Hematopoietic multipotent progenitor cell (in vitro differentiated cells): ENCODE data around the gene TACR2. TPM values are rescaled to one million over a fixed set of nuclear protein-coding genes. Genes with fewer than 3 reads are reported as not detected.
"Not testable (repeated sequence)": the region's sequence is repeated elsewhere in the genome, so short reads cannot be mapped to it uniquely, and the experiment has no call there.

Experiments
- DNase-seq, 3 donors: peaks; one replicate each; pipeline ENCODE4 v3.0.0-alpha.2; 2011 to 2015; ENCODE audit warnings: low read depth in 2 of 3, low spot score in 2 of 3
- total RNA-seq: library from RNA; depleted of rRNA; stranded (reverse); fragments of >200 nt; gene quantifications from one replicate; pipeline ENCODE4 v1.2.3, GENCODE V29; 2012

The TACR2 gene
- total RNA-seq, 1 donor: 0.27 TPM

DNA sequence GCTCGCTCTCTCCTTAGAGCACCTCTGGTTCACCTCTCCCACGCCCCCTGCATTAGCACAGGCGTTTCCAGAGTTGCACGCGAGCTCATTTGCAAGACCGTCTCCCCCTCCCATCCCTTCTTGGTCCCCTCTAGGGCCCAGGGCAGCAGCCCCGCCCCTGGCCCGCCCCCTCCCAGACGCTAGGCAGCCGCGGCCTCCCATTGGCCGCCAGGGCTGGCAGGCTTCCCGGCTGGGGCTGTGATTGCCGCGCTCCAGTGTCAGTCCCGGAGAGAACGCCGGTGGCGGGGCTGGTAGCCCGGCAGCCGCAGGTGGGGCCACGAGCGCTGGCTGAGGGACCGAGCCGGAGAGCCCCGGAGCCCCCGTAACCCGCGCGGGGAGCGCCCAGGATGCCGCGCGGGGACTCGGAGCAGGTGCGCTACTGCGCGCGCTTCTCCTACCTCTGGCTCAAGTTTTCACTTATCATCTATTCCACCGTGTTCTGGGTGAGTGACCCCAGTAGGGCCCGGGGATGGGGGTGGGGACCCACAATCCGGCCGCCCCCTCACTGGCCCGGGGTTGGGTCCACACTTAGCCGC lies 34.6 kb upstream of the TACR2 start, which contains the start of gene TSPAN15:
Gene TSPAN15 (plus strand): TSS at position 257 of the 575 bp plus-strand sequence. CDS start 130 bp downstream, at position 387.
- DNase-seq: peak; percentile 52 to 80 (median 77)

DNA sequence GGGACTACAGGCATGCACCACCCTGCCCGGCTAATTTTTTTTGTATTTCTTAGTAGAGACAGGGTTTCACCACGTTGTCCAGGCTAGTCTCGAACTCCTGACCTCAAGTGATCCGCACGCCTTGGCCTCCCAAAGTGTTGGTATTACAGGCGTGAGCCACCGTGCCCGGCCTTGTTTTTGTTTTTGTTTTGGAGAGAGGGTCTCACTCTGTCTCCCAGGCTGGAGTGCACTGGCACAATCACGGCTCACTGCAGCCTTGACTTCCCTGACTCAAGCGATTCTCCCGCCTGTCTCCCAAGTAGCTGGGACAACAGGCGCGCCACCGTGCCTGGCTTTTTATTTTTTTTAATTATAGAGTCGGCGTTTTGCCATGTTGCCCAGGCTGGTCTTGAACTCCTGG lies 33.7 kb upstream of the TACR2 start:
- DNase-seq: not testable (repeated sequence)

DNA sequence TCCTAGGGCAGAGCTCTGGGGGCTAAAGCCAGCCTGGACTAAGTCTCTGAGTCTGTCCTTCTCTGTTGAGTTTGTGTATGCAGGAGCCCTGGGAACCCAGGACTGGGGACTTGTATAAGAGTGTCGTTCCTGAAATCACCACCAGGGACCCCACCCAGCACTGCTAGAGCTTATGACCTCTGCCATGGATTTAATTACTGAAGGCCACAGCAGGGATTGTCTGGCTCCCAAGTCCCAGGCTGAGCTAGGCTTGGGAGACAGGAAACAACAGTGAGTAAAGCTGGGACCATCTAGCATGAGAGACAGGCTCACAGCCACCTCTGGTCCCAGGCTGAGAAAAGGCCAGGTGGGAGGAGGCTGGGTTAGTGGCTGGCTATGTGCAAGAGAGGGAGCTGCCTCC lies 33.1 kb upstream of the TACR2 start:
- peak in 2 of 3 donors; percentile 56 to 68 for DNase-seq

DNA sequence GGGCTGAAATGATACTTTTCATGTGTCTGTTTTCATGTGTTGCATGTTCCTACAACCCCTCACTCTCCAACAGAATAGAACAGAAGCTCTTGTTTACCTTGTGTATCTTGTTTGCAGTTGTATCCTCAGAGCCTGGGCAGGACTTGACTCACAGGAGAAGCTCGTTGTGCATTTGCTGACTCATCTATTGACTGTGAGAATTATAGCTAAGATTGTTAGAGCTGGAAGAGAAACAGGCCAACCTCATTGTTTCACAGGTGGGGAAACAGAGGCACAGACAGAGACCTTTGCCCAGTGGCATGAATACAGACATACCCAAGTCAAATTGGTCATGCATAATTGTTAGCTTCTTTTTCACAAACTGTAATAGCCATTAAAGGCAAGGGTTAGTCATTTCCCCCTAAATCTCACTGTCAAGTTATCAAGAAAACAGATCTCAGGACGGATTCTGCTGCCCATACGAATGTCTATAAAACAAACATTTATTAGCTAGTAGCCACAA lies 30.0 kb upstream of the TACR2 start:
- DNase-seq: no peak

DNA sequence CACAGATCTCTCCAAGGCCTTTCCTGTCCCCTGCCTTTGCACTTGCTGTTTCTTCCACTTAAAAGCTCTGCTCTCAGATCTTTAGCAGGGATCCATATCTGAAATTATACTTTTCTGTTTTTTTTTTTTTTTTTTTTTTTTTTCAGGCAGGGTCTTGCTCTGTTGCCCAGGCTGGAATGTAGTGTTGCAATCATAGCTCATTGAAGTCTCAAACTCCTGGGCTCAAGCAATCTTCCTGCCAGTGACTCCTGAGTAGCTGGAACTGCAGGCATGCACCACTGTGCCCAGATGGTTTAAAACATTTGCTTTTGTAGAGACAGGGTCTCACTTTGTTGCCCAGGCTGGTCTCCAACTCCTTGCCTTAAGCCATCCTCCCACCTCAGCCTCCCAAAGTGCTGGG lies 29.5 kb upstream of the TACR2 start:
- DNase-seq: no peak

DNA sequence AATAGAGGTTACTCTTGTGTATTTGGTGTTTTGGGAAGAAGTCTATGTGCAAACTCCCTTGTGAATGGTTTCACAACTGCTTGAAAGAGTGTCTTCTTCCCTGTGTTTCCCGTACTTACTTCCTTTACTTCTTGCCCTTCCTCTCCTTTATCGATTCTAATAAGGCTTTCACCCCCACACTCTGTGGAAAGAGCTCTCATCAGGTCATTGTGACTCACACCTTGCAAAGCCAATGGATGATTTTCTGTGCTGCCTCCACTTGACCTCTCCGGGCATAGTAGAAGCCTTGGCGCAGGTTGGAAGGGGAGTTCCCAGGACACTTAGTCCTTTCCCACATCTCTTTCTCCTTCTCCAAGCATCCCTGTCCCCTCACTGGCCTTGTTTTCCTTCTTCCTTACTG lies 28.3 kb upstream of the TACR2 start:
- no peak for DNase-seq

DNA sequence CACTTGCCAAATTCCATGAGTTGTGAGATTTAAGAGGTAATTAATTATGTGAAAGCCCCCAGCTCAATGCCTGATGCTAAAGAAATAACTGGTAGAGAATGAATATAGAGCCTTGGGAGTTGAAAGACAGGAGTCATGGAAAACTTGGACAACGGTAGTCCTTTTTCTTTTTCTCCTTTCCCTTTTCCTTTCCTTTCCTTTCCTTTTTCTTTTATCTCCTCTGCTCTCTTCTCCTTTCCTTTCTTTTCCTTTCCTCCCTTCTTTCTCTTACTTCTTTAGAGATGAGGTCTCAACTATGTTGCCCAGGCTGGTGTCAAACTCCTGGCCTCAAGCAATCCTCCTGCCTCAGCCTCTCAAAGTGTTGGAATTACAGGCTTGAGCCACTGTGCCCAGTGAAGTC lies 26.6 kb upstream of the TACR2 start:
- no peak for DNase-seq

DNA sequence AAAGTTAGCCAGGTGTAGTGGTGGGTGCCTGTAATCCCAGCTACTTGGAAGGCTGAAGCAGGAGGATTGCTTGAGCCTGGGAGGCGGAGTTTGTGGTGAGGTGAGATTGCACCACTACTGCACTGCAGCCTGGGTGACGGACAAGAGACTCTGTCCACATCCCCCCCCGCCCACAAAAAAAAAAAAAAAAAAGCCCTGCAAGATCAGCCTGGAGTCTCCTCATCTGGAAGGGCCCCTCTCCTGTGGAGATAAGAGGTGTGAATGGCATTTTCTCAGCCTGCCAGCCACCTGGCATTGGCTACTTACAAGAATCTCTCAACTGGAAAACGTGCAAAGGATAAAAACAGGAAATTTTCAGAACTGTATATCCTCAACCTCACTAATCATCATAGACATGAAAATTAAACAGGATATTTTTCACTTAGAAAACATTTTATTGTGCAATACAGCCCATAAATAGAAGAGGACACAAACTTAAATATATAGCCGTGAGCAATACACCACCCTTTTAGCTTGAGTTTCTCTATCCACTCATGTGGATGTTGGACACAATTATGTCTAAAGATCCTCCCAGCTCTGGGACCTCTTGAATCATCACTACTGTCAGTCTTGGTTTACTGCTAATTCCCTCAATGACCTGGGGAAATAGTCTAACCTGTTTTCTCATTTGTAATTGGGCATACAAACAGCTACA lies 23.2 kb upstream of the TACR2 start:
- DNase-seq: peak in 1 of 3 donors; percentile 24

DNA sequence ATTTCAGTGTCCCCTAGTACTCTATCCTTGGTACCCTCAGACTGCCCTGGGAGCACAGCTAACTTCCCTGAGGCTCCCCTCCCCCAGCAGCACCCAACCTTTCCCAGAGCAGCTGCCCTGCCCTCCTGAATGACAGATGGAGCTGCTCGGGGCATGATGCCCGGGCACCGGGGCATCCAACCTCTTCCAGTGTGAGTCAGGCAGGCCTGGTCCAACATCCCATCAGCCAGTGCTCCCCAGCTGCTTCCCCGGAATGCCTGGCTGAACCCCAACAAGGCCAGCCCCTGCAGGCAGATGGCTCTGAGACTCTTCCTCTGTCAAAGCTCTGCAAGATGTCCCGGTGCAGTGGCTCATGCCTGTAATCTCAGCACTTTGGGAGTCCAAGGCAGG lies 22.6 kb upstream of the TACR2 start:
- DNase-seq: no peak

DNA sequence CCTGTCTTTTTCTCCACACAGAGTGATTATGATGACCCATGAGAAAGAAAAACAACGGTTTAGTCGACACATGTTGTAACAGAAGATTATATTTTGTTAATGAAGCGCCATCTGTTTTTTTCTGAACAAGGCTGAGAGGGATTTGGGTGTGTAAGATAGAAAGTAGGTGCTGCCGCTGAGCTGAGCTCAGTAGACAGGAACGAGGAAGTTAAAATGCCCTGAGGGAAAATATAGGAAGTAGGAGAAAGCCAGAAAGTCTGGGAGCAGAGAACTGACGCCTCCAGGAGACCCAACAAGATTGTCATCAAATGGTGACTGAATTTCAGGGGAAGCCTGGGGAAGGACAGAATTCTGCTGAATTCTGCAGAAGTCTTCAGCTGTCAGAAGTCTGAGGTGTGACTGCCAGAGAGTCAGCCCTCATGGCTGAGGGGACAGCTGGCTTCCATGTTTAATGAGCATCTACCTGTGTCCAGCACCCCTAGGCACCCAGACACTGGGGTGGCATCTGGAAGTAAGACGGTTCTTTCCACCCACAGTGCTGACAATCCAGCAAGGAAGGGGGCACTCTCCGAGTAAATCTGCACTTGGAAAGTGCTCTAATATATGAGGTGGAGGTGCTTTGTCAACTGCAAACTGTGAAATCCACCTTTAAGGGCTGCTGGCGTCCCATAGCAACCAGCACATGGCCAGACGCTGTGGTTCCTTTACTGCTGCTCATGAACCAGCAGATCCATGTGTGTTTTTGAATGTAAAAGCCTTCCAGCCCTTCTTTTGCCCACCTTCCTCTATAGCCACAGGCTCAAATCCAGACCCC lies 22.0 kb upstream of the TACR2 start:
- no peak for DNase-seq

DNA sequence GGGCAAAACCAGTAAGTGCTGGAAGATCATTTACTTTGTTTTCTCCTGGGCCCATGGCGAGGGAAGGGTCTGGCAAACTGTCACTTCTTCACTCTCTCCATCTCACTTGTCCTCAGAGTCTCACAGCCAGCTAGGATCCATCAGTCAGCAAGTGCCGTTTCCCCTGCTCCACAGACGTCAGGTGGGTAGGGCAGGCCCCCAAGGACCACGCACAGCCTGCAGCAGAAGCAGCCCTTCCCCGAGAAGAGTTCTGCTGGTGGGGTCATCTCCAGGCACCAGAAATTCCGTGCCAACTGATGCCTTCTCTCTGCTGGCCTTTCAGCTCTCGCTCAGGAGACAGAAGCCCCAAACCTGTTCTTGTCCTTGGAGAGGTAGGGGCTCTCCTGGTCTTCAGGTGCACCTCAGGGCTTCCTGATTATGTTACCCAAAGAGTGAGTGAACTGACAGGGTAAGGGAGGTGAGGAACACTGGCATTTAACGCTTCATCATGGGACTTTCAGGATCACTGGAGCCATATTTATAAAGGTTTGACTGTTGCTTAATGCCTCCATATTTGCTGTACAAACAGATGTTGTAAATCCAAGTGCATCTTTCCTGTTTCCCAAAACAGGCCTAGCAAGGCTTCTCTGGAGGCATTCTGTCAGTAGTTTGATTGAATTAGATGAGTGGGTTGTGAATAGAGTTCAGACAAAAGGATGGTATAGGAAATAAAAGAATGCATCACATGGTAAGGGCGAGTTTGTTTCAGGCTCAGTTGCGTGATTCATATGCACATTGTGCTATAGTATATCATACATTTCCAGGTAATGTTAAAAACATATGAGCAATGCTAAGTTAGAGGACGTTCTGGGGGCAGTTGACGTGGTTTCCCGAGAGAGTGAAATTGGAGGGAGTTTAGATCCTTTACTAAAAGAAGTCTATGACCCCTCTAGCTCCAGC lies 20.9 kb upstream of the TACR2 start:
- no peak for DNase-seq

DNA sequence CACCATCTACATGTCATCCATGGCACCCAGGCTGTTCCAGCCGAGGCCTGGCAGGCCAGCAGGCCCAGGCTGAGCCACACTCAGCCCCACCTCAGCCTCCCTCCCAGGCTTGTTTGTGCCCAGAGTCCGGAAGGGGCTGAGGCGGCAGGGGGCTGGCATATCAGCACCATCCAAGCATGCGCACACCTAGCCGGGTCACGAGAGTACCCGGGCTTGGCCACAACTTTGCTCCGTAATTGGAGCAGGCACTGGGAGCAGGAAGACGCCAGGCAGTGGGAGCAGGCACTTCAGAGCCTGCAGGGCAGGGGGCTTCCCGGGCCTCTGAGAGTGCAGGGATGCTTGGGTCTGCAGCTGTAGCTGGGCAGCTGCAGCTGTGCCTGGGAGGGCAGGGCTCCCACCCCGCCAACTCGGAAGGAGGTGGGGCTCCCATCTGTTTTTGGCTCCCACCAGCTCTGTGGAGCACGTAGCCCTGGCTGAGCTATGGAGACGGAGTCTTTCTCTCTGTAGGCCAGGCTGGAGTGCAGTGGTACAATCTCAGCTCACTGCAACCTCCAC lies 19.3 kb upstream of the TACR2 start:
- DNase-seq: no peak

DNA sequence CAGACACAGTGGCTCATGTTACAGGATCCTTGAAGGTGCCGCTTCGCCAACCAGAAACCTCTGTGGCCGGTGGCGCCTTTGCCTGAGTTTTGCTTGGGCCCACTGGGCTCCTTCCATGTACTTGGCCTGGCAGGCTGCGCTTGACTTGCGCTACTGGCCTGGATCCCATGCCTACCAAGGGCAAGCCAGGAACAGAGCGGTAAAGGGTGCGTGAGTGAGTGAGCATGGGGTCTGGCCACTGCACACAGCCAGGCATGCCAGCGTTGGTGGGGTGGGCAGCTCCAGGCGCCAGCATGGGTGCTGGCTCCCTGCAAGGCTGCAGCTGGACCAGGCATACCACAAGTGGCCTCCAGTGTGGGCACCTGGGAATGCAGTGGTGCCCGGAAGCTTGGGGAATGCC lies 18.2 kb upstream of the TACR2 start:
- no peak for DNase-seq

DNA sequence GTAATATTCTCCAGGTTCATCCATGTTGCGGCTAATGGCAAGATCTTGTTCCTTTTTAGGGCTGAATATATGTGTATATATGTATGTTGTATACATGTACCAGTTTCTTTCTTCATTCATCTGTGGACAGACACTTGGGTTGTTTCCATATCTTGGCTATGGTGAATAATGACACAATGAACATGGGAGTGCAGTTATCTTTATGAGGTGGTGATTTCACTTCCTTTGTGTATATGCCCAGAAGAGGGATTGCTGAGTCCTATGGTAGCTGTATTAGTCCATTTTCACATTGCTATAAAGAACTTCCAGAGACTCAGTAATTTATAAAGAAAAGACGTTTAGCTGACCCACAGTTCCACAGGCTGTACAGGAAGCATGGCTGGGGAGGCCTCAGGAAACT lies 17.5 kb upstream of the TACR2 start:
- no peak for DNase-seq

DNA sequence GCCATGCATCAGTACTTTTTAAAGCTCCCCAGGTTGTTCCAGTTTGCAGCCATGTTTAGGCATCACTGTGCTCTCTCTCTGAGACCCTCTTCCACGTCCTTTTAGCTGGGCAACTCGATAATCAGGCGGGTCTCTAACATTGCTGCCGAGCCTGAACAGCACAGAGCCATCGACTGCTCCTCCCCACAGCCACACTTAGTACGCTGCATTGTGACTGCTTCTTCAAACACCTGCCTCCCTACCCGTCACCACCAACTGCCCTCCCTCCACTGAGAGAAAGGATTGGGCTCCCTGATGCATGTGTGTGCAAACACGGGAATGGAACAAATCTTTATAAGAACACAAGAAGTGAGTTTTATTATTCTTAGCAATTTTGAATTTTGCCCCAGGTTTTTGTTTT lies 11.4 kb upstream of the TACR2 start:
- no peak for DNase-seq

DNA sequence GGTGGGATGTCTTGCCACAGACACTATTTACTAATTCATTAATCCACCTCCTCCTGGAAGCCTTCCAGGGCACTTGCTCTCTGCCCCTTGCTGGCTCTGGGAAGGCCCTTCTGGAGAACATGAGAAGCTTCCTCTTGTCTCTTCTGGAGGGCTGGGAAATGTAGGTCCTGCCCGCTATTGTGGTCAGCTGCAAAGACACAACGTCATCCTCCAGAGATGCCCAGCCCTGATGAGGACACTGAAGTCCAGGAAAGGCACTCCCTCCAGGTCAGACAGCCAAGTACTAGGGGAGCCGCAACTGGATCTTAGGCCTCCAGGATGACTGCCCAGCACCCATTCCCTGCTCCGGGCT lies 9.6 kb upstream of the TACR2 start:
- DNase-seq: no peak

DNA sequence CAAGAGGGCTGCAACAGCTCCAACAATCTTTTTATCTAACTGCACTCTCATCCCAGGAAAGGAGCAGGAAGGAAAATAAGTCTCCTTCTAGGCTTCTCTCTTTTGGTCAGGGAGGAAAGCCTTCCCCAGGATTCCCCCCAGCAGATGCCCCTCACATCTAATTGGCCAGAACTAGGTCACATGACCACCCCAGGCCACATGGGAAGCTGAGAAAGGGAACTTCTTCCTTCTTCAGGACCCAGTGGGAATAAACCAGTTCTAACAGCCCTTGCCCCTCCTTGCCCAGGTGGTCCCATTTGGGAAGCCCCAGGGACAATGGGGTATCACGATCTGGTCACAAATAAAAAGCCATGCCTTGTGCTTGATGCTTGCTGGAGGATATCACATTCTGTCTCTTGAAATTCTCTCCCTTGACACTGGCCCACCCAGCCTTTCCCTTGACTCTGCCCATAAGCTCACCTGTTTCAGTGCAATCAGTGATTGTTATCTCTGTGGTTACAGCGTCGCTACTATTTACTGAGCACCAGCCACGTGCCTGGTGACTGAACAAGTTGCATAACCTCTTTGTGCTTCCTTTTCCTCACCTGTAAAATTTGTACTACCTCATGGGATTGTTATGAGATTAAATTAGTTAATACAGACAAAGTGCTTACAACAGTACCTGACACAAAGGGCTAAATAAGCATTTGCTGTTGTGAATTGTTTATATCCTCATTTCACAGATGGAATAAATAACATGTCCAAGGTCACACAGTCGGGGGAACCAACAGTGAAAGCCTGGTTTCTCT lies 9.0 kb upstream of the TACR2 start:
- DNase-seq: no peak

DNA sequence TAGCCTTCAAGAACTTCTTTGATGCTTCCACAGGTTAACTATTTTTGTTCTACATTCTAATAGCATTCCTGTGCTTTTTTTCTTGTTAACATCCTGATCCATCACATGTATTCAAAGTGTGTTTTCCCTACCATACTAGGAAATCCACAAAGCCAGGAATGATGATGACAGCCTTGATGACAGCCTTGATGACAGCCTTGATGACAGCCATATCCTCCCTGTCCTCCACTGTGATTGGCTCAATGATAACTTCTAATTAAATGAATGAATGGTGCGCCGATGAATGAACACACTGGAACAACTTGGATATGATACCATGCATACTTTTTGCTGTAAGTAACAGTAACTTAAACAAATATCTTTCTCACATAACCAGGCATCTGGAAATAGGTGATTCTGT lies 8.3 kb upstream of the TACR2 start:
- DNase-seq: no peak

DNA sequence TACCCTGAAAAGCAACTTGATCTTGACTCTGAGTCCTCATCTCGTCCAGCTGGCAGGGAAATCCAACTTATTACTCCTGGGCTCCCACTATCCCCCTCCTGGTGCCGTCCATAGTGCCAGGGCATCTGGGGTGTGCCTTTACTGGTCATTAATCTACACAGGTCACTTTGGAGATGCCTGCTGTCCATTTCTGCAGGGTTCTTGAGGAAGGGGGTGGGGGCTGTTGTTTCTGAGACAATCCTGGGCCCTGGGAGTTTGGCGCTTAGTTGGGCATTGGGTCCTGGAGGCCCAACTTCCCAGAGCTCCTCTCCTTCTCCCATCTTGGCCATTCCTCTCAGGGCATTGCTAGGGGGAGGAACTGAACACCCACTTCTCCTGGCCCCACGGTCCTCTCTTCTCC lies 6.0 kb upstream of the TACR2 start:
- DNase-seq: no peak
